ENCODE measurements around the gene CD40LG.

CD40LG gene

GRCh38 chrX:136650811-136651210 is 2.9 kb downstream of the CD40LG start:
- DNase-seq (ENCODE audit: low read depth) = no peak

GRCh38 chrX:136652822-136653723 is 5.1 kb downstream of the CD40LG start:
- no peak for DNase-seq (ENCODE audit: low read depth)

- no peak for DNase-seq (ENCODE audit: low read depth)
These were observed 8.5 kb downstream of the CD40LG start for GRCh38 chrX:136656361-136656964.

GRCh38 chrX:136658151-136658550 is 10.2 kb downstream of the CD40LG start:
- DNase-seq (ENCODE audit: low read depth) = no peak

GRCh38 chrX:136659174-136659573 is 11.2 kb downstream of the CD40LG start:
- no peak for DNase-seq (ENCODE audit: low read depth)

GRCh38 chrX:136660896-136661295 is 12.9 kb downstream of the CD40LG start:
- no peak for DNase-seq (ENCODE audit: low read depth)

- no peak for DNase-seq (ENCODE audit: low read depth)
These were observed 14.1 kb downstream of the CD40LG start for GRCh38 chrX:136662104-136662503.

GRCh38 chrX:136662976-136663375 is 15.0 kb downstream of the CD40LG start:
- no peak for DNase-seq (ENCODE audit: low read depth)

GRCh38 chrX:136665258-136665900 is 17.4 kb downstream of the CD40LG start:
- DNase-seq (ENCODE audit: low read depth) = no peak

GRCh38 chrX:136666088-136666487 is 18.1 kb downstream of the CD40LG start:
- no peak for DNase-seq (ENCODE audit: low read depth)

GRCh38 chrX:136667446-136668168 is 19.6 kb downstream of the CD40LG start:
- DNase-seq (ENCODE audit: low read depth) = no peak

GRCh38 chrX:136671006-136671610 is 23.1 kb downstream of the CD40LG start:
- DNase-seq (ENCODE audit: low read depth) = no peak

GRCh38 chrX:136674270-136674985 is 26.5 kb downstream of the CD40LG start:
- DNase-seq (ENCODE audit: low read depth) = no peak

GRCh38 chrX:136679531-136679930 is 31.6 kb downstream of the CD40LG start:
- no peak for DNase-seq (ENCODE audit: low read depth)

- DNase-seq (ENCODE audit: low read depth) = no peak
These were observed 36.2 kb downstream of the CD40LG start for GRCh38 chrX:136684120-136684519.

GRCh38 chrX:136687457-136687856 is 39.5 kb downstream of the CD40LG start:
- no peak for DNase-seq (ENCODE audit: low read depth)

- no peak for DNase-seq (ENCODE audit: low read depth)
These were observed 41.5 kb downstream of the CD40LG start for GRCh38 chrX:136689436-136689835.

- DNase-seq (ENCODE audit: low read depth) = no peak
These were observed 43.3 kb downstream of the CD40LG start for GRCh38 chrX:136691028-136691809.

GRCh38 chrX:136692271-136692670 is 44.3 kb downstream of the CD40LG start:
- DNase-seq (ENCODE audit: low read depth) = no peak

GRCh38 chrX:136694431-136695087 is 46.6 kb downstream of the CD40LG start:
- no peak for DNase-seq (ENCODE audit: low read depth)

Data from stimulated activated CD8-positive, alpha-beta memory T cell treated with anti-CD3 and anti-CD28 coated beads, Interleukin-15, amount 100 ng/mL, for 24 hours (primary cell).